Type B pancreatic cell (in vitro differentiated cells): ENCODE data around the gene LDHAL6A. TPM values are rescaled to one million over a fixed set of nuclear protein-coding genes. Genes with fewer than 3 reads are reported as not detected.

Source experiments
- DNase-seq: peaks from one replicate; pipeline ENCODE4 v3.0.0; 2021; ENCODE audit warnings: mixed read lengths; ENCODE audit not compliant: unreplicated experiment; ENCODE audit errors: extremely low spot score
- H3K27ac Mint-ChIP-seq: 2 replicates; pipeline ENCODE4 v1.8.0; 2021; ENCODE audit warnings: mild to moderate bottlenecking, mixed read lengths
- H3K27me3 Mint-ChIP-seq: 2 replicates; pipeline ENCODE4 v1.8.0; 2021; ENCODE audit warnings: mixed read lengths
- H3K36me3 Mint-ChIP-seq: 2 replicates; pipeline ENCODE4 v1.8.0; 2021; ENCODE audit warnings: mixed read lengths
- H3K4me1 Mint-ChIP-seq: one replicate; pipeline ENCODE4 v1.8.0; 2021; ENCODE audit warnings: mixed read lengths; ENCODE audit not compliant: unreplicated experiment
- H3K4me3 Mint-ChIP-seq: 2 replicates; pipeline ENCODE4 v1.8.0; 2021; ENCODE audit warnings: mild to moderate bottlenecking, mixed read lengths
- H3K9me3 Mint-ChIP-seq: 2 replicates; pipeline ENCODE4 v1.8.0; 2021; ENCODE audit warnings: mixed read lengths
- total RNA-seq: library from RNA; stranded (reverse); gene quantifications from 2 replicates; pipeline ENCODE4 v1.2.1, GENCODE V29; 2021; ENCODE audit warnings: low replicate concordance
- TF ChIP-seq, protein P1 (sequence below): fragments of 200-600 bp; sonication (generic); conservative IDR thresholded peaks from 2 replicates; pipeline ENCODE4 v1.5.0; 2021; ENCODE audit warnings: antibody characterized with exemption, mild to moderate bottlenecking

Gene LDHAL6A
- total RNA-seq, 1 donor from 2014 or later: not detected

DNA sequence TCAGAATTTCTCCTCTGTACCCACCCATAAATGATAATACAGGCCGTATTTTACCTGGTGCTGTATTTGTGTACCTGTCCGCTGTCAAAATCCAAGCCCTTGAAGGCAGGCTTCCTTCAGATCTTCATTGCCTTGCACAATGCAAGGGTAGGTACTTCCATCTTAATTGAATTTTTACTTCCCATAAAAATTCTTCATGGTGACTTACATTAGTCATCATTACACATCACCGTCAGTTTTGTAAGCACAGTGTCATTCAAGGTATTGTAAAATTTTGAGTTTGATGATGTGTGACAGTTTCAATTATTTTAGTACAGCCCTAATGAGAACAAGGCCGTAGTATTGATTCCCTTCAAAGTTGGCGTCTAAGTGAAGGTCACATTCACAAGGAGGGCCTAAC is 71.9 kb downstream of the LDHAL6A start:
- TF ChIP-seq, protein P1, sequence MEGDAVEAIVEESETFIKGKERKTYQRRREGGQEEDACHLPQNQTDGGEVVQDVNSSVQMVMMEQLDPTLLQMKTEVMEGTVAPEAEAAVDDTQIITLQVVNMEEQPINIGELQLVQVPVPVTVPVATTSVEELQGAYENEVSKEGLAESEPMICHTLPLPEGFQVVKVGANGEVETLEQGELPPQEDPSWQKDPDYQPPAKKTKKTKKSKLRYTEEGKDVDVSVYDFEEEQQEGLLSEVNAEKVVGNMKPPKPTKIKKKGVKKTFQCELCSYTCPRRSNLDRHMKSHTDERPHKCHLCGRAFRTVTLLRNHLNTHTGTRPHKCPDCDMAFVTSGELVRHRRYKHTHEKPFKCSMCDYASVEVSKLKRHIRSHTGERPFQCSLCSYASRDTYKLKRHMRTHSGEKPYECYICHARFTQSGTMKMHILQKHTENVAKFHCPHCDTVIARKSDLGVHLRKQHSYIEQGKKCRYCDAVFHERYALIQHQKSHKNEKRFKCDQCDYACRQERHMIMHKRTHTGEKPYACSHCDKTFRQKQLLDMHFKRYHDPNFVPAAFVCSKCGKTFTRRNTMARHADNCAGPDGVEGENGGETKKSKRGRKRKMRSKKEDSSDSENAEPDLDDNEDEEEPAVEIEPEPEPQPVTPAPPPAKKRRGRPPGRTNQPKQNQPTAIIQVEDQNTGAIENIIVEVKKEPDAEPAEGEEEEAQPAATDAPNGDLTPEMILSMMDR: no peak
- no peak for DNase-seq
- Mint-ChIP-seq H3K9me3 (no peaks in the 10 kb centered on the region), H3K36me3 (peaks cover 3% of the 10 kb centered on the region), H3K4me3 (peak overlapping the region; percentile 100), H3K4me1 (peaks cover 17% of the 10 kb centered on the region), H3K27me3 (no peaks in the 10 kb centered on the region), H3K27ac (peak overlapping the region; percentile 100)

Other genes with a start within 250 kb of the LDHAL6A start
- not detected in 2 replicates for gene SAA4, start 219.1 kb upstream of the LDHAL6A start, total RNA-seq
- gene SAA2, start 207.2 kb upstream of the LDHAL6A start, total RNA-seq: not detected in 2 replicates
- not detected in 2 replicates for gene SAA1, start 189.6 kb upstream of the LDHAL6A start, total RNA-seq
- 18.1 and 18.9 TPM in 2 replicates for gene HPS5, start 133.7 kb upstream of the LDHAL6A start, total RNA-seq
- gene GTF2H1, start 133.3 kb upstream of the LDHAL6A start, total RNA-seq: 38.9 and 41.6 TPM in 2 replicates
- gene LDHA, start 61.3 kb upstream of the LDHAL6A start, total RNA-seq: 147 and 173 TPM in 2 replicates
- 0.63 and 1.1 TPM in 2 replicates for gene LDHC, start 43.5 kb upstream of the LDHAL6A start, total RNA-seq
- 54.4 and 60.6 TPM in 2 replicates for gene TSG101, start 71.1 kb downstream of the LDHAL6A start, total RNA-seq
- gene UEVLD, start 132.9 kb downstream of the LDHAL6A start, total RNA-seq: 15.7 and 22.4 TPM in 2 replicates
- 4.9 and 7.0 TPM in 2 replicates for gene MISFA, start 143.9 kb downstream of the LDHAL6A start, total RNA-seq
- gene SPTY2D1, start 178.5 kb downstream of the LDHAL6A start, total RNA-seq: 20.8 and 31.7 TPM in 2 replicates
- 3.6 and 6.5 TPM in 2 replicates for gene TMEM86A, start 242.9 kb downstream of the LDHAL6A start, total RNA-seq